ENCODE measurements around the gene KCNJ1.

Gene KCNJ1

DNA sequence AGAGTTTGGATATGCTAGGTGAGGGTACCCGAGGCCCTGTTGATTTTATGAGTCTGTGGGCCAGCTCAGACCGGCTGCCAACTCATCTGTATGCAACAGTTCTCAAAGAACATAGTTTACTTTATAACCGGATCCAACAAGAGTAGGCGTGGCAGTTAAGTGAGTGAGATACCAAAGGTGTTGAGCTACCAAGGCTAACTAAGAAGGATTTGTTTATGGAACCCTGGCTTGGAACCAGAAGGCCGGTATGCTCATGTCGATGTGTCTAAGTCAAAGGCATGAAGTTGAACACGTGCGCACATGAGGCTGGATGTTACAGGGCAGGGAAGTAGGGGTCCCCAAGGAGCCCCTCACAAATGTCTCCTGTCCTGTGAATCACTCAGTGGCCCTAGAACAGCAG is at the start of gene KCNJ1:
Gene KCNJ1, minus strand, starts transcription at position 20 of the 400 bp plus-strand sequence. CDS start 27,053 bp downstream, outside the sequence.
- no peak for DNase-seq (ENCODE audit: low spot score)

DNA sequence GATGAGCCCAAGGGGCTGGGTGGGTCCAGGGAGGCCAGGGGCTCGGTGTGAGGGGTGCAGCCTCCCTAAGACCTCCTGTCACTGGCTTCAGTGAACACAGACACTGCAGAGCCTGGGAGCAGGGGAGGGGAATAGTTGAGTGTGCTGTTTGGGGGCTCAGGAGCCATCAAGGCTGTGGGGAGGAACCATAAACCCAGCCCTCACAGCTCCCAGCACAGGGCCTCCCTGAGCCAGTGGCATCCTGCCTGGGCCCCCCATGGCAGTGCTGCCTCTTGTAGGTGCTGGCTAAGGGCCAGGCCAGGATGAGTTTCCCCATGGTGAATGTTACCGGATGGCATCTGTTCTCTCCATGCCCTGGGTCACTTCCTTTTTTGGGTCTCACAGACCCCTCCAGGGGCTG is 49.6 kb upstream of the KCNJ1 start:
- DNase-seq (ENCODE audit: low spot score): no peak

DNA sequence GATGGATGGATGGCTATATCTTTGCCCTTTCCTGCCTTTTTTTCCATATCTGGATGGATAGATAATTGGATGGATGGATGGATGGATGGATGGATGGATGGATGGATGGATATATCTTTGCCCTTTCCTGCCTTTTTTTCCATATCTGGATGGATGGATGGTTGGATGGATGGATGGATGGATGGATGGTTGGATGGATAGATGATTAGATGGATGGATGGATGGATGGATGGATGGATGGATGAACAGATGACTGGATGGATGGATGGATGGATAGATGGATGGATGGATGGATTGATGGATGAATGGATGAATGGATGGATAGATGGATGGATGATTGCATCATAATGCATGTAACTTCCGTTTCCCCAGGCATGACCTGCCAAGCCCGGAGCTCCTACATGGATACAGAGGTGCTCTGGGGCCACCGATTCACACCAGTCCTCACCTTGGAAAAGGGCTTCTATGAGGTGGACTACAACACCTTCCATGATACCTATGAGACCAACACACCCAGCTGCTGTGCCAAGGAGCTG is 49.0 kb upstream of the KCNJ1 start:
- DNase-seq (ENCODE audit: low spot score): no peak

DNA sequence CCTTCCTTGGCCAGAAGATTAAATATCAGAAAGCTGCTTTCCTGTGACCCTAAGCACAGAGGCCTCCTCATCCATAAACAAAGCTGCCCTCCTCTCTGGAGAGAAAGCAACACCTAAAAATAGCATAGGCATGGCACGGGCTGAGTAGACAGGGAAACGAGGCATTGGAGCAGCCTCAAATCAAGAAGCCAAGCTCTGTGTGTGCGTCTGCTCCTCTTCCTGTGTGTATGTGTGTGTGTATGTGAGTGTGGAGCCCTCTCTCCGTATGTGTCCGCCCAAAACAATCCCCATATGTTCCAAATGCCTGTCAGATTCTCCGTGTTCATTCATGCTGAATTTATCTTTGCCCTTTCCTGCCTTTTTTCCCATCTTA is 48.0 kb upstream of the KCNJ1 start:
- DNase-seq (ENCODE audit: low spot score): no peak

DNA sequence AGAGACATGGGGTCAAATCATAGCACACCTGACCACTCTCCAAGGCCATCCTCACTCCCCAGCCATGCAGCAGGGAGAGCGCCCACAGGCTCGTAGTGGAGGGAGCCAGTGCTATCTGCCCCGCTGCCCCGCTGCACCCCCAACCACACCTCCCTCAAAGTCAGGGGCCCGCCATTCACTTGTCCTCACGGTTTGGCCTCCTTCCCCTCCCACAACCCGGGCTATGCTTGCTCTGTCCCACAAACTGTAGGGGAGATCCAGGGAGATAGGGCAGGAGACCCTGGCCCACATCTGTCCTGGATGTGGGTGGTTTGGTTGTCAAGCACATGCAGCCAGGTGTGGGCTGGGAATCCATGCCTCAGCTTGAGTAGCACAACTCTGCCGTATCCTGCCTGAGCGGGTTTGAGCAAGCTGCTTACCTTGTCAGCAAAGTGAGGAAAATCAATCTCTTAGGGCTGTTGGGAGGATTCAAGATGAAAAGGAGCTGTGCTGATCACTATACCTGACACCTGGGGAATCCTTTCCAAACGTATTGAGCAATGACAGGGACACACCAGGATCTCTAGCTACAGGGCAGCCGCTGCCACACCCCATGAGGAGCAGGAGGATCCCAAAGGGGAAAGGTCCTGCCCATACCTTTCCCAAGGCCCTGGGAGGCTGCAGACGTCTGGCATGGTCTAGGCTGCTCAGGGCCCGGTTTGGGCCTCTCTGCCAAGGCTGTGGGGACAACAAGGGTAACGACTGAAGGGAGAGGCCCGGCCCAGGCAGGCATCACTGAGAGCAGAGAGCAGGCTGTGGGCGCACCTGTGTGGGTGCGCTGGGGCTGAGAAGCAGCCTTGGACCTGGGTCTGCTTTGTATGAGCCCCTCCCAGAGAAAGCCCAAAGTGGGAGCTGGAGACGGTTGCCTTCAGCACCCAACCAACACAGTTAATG is 47.4 kb upstream of the KCNJ1 start:
- DNase-seq (ENCODE audit: low spot score): no peak

DNA sequence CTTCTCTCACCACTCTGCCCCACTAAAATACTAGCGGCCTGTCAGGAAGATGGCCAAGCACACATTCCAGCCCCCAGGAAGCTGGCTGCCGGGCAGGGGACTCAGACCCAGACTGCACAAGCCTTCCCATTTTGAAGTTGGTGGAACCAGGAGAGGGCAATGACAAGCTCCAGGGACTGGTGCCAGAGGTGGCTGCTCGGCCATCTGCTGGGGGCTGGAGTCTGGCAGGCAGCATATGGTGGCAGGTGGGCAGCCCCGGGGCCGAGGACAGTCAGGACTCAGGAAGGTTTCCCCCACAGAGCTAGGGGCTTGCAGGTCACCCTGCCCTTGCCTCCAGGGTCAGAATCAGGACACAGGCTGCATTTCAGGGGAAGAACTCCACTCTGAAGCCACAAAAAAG is 46.7 kb upstream of the KCNJ1 start:
- DNase-seq (ENCODE audit: low spot score): no peak

DNA sequence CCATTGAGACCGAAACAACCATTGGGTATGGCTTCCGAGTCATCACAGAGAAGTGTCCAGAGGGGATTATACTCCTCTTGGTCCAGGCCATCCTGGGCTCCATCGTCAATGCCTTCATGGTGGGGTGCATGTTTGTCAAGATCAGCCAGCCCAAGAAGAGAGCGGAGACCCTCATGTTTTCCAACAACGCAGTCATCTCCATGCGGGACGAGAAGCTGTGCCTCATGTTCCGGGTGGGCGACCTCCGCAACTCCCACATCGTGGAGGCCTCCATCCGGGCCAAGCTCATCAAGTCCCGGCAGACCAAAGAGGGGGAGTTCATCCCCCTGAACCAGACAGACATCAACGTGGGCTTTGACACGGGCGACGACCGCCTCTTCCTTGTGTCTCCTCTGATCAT is 44.6 kb upstream of the KCNJ1 start:
- DNase-seq (ENCODE audit: low spot score): no peak

DNA sequence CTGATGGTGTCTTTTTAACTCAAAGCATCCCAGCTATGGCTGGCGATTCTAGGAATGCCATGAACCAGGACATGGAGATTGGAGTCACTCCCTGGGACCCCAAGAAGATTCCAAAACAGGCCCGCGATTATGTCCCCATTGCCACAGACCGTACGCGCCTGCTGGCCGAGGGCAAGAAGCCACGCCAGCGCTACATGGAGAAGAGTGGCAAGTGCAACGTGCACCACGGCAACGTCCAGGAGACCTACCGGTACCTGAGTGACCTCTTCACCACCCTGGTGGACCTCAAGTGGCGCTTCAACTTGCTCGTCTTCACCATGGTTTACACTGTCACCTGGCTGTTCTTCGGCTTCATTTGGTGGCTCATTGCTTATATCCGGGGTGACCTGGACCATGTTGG is 44.1 kb upstream of the KCNJ1 start:
- no peak for DNase-seq (ENCODE audit: low spot score)

DNA sequence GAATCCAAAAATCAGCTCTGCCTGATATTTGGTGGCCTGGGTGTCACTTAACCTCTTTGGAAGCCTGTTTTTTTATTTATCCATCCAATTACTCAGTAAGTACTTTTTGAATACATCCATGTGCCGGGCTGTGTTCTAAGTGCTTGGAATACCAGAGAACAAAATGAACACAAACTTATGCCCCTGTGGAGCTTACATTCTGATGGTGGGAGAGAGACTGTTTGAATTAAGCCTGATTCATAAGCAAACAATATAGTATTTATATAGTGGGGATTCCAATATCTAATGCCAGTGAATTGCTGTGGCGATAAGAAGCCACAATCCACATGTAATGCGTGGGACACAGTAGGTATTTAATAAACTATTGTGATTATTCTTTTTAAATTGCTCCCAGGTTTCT is 43.5 kb upstream of the KCNJ1 start:
- DNase-seq (ENCODE audit: low spot score): no peak

DNA sequence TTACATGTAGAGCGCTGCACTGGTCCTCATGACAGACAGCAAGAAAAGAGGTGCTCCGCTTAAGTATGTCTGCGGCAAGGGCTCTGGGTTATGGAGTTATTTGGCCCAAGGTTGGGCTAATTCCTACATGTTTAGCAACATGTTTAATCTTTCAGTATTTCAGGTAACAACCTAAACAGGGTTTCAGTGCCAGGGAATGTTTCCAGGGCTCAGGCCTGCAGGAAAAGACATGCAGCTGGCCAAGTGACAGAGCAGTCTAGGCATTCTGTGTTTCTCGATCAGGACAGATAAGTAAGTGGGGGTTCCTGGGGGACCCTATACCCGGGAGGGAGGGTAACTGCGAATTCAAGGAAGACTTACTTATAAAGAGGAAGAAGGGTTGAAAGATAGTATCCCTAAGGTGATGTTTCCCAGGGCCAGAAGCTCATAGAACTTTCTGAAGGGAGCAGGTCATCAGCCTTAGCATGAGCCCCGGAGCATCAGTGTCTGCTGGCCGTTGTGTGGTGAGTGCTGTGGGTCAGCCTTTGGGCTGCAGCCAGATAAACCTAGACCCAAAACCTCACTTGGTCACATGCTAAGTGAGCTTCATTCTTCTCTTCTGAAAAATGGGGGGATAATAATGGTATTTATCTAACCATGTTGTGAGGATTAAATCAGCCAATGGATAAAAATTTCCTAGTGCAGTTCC is 42.5 kb upstream of the KCNJ1 start:
- no peak for DNase-seq (ENCODE audit: low spot score)

DNA sequence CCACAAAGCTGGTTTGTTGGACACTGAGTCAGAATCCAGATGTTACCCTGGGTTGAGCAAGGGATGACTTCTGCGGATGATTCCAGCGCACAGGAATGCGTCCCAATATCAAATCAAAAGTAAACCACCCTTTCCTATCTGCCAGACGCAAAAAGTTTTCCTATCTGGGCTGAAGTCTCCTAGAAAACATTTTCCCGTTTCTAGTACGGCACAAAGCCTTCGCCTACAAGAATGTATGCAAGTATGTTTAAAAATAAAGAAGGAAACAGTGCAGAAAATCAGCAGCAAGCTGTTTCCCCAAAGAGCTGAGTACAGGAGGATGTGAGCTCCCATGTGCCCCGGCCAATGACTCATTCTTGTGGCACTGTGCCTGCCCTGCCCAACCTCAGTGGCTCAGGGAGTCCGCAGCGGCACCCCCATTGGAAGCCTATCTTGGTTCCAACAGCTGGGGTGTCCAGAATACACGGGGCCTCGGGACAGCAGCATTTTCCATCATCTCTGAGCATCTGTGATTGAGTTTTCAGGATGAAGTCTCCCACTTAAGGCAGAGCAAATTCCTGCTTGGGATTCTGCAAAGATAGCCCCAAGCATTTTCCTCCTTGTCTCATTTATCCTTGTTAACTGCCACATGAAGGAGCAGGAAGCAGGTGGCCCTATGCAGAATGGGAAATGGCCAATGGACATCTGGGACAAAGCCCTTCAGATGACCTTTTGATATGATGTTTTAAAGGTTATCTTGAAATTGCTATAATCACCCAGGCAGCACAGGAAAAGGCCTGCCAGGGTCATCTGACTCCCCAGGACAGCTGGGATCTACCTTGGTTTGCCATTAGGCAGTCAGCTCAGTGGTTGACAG is 41.5 kb upstream of the KCNJ1 start:
- no peak for DNase-seq (ENCODE audit: low spot score)

DNA sequence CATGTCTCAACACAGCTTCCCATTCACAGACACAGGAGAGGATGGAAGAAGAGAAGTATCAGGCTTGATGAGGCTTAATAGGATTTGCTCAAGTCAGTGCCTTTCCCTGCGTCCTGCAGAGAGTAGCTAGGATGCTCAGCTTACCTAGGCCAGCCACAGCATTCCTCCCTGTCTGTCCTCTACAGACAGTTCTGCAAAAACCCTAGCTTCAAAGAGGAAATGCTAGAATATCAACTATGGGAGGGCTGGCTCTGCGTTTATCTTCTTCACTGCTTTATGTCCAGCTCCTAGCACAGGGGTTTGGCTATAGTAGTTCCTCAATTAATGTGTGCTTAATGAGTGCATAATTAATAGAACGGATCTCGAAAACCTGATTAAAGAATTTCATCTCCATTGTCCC is 40.5 kb upstream of the KCNJ1 start:
- DNase-seq (ENCODE audit: low spot score): no peak

DNA sequence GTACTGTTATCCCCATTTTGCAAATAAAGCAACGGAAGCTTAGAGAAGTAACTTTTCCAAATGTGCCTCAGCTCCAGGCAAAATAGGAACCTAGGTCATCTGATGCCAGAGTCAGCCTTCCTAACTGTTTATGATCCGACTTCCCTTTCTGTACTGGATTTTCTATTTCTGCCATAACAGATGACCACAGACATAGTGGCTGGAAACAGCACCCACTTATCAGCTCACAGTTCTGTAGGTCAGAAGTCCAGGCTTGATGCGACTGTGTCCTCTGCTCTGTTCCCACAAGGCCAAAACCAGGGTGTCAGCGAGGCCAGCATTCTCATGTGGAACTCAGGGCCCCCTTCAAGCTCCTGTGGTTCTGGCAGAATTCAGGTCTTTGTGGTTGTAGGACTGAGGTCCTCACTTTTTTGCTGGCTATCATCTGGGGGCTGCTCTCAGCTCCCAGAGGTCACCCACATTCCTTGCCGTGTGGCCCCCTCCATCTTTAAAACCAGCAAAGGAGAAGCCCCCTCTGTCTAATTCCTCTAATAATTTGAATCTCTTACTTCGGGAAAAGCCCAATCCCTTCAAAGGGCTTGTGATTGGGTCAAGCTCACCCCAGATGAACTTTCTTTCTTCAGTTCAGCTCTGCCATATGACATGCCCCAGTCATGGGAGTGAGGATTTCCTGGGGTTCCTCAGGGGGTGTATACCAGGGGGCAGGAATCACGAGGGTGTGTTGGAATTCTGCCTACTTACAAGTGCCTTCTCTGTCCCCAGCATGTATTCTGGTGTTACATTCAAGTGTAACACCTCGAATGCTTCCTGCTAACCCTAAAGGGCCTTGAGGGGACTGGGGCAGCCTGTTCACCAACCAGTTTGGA is 39.3 kb upstream of the KCNJ1 start:
- no peak for DNase-seq (ENCODE audit: low spot score)

DNA sequence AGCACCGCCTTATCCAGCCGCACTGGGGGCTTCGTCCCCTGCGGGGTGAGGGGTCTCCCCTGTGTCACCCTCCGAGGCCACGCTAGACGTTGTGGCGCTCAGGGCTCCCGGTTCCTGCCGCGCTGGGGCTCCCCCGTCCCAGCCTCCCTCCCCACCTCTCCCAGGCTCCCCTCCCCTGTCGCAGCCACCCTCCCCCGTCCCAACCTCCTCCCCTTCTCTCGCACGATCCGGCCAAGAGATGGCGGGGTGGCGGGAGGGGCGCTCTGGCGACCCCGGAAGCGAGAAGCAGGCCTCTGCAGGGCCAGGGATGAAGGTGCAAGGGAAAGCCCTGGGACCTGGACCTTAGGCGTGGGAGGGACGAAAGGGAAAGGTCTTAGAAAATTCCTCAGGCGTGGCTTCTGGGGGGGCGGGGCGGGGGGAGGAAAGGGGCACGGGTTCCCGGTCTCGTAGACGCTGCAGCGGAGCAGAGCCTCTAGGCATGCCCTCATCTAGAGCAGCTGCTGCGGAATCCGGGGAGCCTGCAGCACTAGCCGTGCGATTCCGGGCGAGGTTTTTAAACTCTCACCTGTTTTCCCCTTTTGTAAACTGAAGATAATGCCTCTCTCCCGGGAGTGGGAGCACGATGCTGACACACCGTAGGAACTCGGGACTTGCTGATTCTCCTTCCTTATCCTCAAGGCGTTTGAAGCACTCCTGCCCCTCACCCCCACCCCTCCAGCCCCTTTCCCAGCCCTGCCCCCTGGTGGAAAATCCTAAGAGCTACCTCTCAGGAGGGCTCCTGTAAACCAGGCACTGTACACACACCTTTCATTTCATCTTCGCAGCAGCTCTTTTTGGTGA is 38.5 kb upstream of the KCNJ1 start:
- DNase-seq (ENCODE audit: low spot score): peak; percentile 62

DNA sequence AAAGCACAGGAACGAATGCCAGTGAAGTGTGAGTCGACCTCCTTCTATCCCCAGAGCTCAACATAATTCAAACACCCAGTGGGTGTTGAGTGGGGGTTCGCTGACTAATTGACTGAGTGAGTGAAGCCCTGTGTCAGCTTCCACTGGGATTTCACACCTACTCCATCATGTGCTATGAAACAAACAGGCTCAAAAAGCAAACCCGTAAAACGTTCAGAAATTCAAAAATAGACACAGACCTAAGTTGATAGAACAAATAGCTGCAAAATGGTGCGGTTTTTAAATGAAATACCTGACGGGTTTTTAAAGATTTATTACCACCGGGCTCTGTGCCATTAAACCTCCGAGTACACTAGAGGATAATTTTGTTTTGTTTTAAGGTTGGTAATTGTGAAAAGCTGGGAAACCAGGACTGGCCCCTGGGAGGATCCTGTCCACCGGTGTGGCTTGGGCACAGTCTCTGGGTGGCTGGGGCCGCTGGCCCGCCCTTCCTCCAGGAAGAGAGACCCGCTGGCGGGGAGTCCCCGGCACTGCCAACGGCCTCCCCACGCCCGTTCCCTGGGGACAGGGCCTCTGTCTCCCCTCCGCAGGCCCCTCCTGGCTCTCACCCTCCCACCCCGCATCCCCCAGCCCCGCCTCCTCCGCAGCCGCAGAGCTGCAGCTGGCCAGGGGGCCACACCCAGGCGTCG is 37.7 kb upstream of the KCNJ1 start:
- DNase-seq (ENCODE audit: low spot score): no peak

DNA sequence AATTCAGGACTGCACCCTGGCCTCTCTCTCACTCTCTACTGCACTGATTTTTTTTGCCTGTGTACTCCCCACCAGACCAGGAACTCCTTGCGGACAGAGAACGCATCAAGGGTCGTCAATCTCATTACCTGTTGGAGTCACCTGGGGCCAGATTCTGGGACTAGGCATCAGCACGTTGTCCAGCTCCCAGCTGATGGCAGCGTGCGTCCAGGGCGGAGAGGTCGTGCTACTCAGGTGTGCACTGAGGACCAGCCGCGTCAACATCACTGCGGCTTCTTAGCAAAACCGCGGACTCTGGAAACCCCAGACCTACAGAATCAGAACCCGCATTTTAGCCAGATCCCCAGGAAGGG is 37.2 kb upstream of the KCNJ1 start:
- no peak for DNase-seq (ENCODE audit: low spot score)

DNA sequence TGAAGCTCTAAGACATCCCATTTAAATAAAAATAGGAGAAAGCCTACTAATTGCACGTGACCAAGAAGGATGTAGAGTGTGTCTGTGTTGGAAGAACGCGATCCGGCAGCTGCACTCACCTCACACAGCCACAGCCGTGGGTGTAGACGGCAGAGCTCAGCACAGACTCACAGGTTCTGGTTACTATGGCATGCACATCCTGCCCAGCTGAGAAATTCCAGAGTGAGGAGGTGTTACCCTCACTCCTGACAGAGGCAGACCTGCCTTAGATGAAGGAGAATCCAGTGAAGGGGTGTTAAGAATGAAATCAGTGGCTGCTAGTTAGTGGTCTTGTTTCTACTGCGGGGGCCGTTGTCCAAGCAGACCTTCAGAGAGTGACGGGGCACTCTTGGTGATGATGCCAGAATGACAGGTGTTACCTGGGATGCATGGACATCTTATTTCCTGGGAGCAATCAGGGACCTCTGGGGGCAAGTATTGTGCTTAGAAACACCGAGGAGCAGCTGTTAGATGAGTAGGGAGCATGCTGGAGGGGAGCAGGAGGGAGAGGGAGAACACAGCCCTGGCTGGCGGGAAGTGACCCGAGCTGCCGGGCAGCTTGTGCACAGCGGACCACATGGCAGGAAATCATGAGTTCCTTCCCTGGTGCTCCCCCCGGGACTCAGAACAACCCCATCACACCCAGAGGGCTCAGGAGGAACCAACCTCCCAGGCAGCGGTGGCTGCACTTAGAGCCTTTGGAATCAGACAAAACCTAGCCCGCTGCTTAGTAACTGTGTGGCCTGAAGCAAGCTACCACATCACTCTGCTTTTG is 36.4 kb upstream of the KCNJ1 start:
- no peak for DNase-seq (ENCODE audit: low spot score)

DNA sequence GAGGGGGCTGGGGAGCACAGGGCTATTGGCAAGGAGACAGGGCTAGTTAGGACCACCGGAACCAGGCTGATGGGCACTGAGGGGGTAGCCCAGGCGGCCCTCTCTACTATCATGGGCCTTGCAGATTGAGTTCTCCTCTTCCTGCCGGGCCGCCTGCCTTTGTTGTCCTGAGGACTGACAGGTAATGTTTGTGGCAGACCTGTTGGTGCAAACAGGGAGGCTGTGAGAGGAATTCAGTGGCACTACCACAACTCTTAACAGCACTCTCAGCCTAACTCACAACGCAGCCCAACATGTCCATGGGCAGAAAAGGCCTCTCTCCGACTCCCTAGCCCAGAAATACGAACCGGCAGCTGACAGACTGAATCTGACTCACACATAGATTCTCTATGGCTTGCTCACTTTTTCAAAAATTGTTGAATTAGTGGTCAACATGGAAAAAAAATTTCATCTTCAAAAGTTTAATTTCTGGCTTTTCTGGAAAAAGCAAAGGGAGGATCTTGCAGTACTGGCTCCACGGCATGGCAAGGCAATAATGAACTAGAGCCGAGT is 35.5 kb upstream of the KCNJ1 start:
- DNase-seq (ENCODE audit: low spot score): peak; percentile 30
